A673 (cell line): Measurements from ENCODE around the gene ACADVL.

Experiments
- CTCF ChIP-seq: fragments of 300-800, 200-600 bp; sonication (generic); conservative IDR thresholded peaks from 2 replicates; pipeline ENCODE4 v1.5.1; 2017; ENCODE audit warnings: low read depth, mild to moderate bottlenecking, antibody characterized with exemption, low read length, moderate library complexity, mixed read lengths
- EZH2 ChIP-seq: fragments of 200-600 bp; sonication (generic); IDR thresholded peaks from 2 replicates; pipeline ENCODE4 v1.6.1; 2017; ENCODE audit warnings: borderline replicate concordance, low read depth, mild to moderate bottlenecking, mixed read lengths, antibody characterized with exemption, low read length; ENCODE audit not compliant: poor library complexity, severe bottlenecking

- TF ChIP-seq EZH2 (no peak), CTCF (no peak)
Measured at GRCh38 chr17:7207120-7208001, 12.4 kb upstream of the ACADVL start.
